Mesenteric fat pad (tissue), 1 donor: ENCODE data around the gene LYRM9. TPM values are rescaled to one million over a fixed set of nuclear protein-coding genes. Genes with fewer than 3 reads are reported as not detected.
"Not testable (repeated sequence)": the region's sequence is repeated elsewhere in the genome, so short reads cannot be mapped to it uniquely, and the experiment has no call there.

Source experiments
- DNase-seq: peaks from one replicate; pipeline ENCODE4 v3.0.0-alpha.2; 2020; ENCODE audit warnings: low spot score
- total RNA-seq: library from RNA; stranded (reverse); fragmentation: NEBNext Ultra II Directional; extraction: Animal tissue kit (Norgen Biotek cat#: 25700); gene quantifications from one replicate; pipeline ENCODE4 v1.2.1, GENCODE V29; 2021
- donor health status: DM: yes; HTN: yes; CAD: no.

The LYRM9 gene
- total RNA-seq, 1 donor from 2014 or later = 10.4 TPM

DNA sequence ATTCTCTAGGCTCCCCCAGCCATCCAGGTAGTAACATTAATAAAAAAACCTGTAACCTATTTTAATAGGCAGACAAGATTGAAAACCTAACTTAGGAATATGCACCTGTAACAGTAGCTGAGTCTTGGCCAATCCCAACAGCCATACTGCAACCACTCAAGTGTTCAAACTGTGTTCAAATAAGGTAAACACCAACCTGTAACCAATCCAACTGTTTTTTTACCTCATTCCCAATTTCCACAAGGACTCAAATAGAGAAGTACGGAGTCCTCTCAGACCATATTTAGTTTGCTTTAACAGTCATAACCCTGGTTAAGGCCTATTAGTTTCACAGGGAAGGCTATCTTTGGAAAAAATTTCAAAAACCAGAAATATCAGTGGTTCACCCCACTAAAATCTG lies 52.5 kb downstream of the LYRM9 start:
- DNase-seq = no peak

GRCh38 chr17:27840406-27840678 lies 52.8 kb downstream of the LYRM9 start:
- DNase-seq = not testable (repeated sequence)

- DNase-seq = not testable (repeated sequence)
Measured at GRCh38 chr17:27839571-27840405, 53.4 kb downstream of the LYRM9 start.

- not testable (repeated sequence) for DNase-seq
Measured at GRCh38 chr17:27838607-27839006, 54.6 kb downstream of the LYRM9 start.

GRCh38 chr17:27837769-27838168 lies 55.4 kb downstream of the LYRM9 start:
- not testable (repeated sequence) for DNase-seq

- no peak for DNase-seq
Measured at GRCh38 chr17:27836651-27837050, 56.5 kb downstream of the LYRM9 start.

DNA sequence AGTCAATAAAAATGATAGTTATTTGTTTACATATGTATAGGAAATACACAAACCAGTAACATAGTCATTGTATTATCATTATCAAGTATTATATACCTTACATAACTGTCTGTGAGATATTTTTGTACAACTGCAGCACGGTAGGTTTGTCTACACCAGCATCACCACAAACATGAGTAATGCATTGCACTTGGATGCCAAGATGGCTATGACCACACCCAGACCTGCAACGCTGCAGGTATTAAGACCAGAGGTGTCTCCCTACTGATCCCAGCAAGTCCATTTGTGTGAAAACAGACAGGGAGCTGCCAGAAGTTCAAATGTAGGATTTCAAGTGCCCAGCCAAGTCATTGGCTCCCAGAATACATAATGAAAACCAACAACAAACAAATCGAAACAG lies 58.6 kb downstream of the LYRM9 start:
- DNase-seq = no peak

DNA sequence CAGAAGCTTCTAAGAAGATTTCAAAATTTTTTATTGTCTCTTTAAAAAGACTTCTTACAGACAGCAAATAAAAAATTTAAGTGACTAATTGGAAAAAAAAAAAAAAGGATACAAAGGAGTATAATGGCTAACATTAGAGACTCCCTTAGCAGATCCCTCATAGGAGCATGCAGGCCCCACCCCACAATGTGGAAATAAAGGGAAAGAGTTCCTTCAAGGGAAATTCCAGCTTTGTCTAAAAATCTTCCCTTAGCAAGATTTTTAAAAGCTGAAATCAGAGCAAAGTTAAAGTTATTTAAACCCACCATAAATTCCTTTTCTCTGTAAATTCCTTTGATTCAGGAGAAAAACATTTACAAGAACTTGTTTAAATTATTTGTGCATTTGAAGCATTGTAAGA lies 60.3 kb downstream of the LYRM9 start:
- DNase-seq = no peak

- not testable (repeated sequence) for DNase-seq
Measured at GRCh38 chr17:27829888-27830287, 63.3 kb downstream of the LYRM9 start.

DNA sequence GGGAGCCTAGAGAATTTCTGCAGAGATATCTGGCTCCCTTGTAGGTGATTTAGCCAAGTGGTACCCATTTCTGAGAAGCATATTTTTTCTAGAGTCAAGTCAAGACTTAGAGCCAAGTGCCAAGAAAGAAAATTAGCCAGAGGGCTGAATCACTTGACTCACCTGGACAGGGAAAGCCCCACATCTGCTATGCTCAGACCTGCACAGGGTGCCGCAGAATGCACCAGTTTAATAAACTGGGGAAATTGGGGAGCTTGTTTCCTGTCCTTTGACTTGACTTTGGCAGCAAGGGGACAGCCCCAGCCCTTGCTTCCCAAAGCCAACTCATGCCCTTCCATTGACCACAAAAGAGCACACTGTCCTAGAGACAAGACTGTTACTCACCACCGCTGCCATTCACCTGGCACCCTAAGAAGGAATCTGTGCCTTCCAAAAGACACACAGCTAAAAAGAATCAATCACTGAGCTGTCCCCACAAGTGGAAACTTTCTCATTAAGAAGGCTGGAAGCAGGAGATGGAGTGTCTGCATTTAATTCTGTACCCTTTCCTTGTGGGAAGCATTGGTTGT lies 63.9 kb downstream of the LYRM9 start:
- DNase-seq = not testable (repeated sequence)

Other genes starting within 250 kb of the LYRM9 start
- 0.13 TPM for gene NOS2, start 92.8 kb downstream of the LYRM9 start, total RNA-seq
- 21.4 TPM for gene NLK, start 149.3 kb upstream of the LYRM9 start, total RNA-seq